Measurements from ENCODE around the gene TMEM178B.

Gene TMEM178B

DNA sequence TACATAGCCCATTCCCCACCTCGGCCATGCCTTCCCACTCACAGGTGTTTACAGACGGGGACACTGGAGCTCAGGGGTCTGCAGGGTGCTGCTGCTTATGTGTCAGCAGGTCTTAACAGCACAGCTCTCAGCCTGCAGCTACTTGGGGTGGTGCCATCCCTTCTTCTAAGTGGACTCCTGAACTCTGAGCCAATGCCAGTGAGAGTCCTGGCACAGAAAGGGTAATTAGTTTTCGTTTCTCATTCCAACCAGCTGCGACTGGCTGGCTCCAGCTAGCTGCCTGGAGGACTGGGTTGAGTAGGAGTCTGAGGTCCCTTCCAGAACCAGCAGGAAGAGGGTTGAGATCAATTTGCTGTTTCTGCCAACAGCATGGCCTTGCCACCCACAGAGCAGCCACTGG is 389.1 kb downstream of the TMEM178B start:
- no peak for TF ChIP-seq CTCF (IDR thresholded peaks at IDR 0.05; ENCODE audit: control extremely low read depth, extremely low read depth, low read depth, missing control alignments)
- ChIA-PET CTCF (interaction anchor here (1.2 to 1.6 kb wide), 3 partner anchors 13 to 26 kb away, joined by 3 read pairs; no protein-coding TSS in a partner anchor), POLR2A (no interaction called here)
- no peak for DNase-seq (ENCODE audit: extremely low spot score)

DNA sequence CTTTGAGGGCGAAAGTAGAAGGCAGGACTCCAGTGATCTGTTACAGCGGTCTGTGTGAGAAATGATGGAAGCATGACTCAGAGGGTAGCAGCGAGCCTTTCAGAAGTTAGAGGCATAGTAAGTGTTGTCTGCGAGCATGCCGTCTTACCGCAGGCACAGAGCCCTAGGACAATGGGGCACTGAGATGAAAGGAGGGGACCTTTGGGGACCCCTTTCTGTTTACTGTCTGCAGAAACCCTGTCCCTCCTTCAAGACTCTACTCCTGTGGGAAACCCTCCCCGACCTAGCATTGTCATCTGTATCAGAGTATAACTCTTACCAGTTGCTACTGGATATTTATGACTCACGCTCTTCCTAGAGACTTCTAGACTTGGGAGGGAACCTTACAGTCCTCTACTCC is 390.1 kb downstream of the TMEM178B start:
- DNase-seq (ENCODE audit: extremely low spot score): no peak
- TF ChIP-seq CTCF (IDR thresholded peaks at IDR 0.05; ENCODE audit: control extremely low read depth, extremely low read depth, low read depth, missing control alignments): no peak
- ChIA-PET CTCF (interaction anchor here (0.8 to 1.6 kb wide), 3 partner anchors 14 to 38 kb away, joined by 3 read pairs; no protein-coding TSS in a partner anchor), POLR2A (no interaction called here)

DNA sequence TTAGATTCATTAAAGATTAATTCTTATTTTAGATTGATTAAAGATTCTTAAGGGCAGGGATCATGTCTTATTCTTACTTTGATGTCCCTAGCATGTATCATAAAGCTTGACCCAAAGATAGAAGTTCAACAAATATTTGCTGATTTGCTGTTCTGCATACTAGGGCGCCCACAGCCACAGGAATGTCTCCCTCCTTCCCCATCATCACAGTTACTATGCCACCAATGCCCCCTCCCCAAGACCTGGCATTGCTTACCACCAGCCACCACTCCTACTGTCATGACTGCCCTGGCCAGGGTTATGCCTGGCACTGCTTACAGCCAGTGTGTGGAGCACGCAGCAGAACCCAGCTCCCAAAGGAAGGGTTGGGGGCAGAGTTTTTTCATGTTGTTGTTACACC is 390.7 kb downstream of the TMEM178B start:
- no peak for TF ChIP-seq CTCF (IDR thresholded peaks at IDR 0.05; ENCODE audit: control extremely low read depth, extremely low read depth, low read depth, missing control alignments)
- DNase-seq (ENCODE audit: extremely low spot score): no peak
- ChIA-PET POLR2A (no interaction called here), CTCF (interaction anchor here (0.8 to 1.6 kb wide), 2 partner anchors 15 to 38 kb away, joined by 3 read pairs; no protein-coding TSS in a partner anchor)

- CTCF ChIA-PET: interaction anchor here (1.0 to 1.5 kb wide), 3 partner anchors 11 to 17 kb away, joined by 3 to 4 read pairs (median 3); no protein-coding TSS in a partner anchor
- TF ChIP-seq CTCF (IDR thresholded peaks at IDR 0.05; ENCODE audit: control extremely low read depth, extremely low read depth, low read depth, missing control alignments): no peak
- no peak for DNase-seq (ENCODE audit: extremely low spot score)
These were observed 392.5 kb downstream of the TMEM178B start for GRCh38 chr7:141466151-141466904.

GRCh38 chr7:141468341-141468740 is 394.5 kb downstream of the TMEM178B start:
- DNase-seq (ENCODE audit: extremely low spot score): no peak
- no peak for TF ChIP-seq CTCF (IDR thresholded peaks at IDR 0.05; ENCODE audit: control extremely low read depth, extremely low read depth, low read depth, missing control alignments)
- CTCF ChIA-PET: interaction anchor here (0.8 to 1.2 kb wide), 4 partner anchors 11 to 181 kb away, joined by 3 to 4 read pairs (median 3); no protein-coding TSS in a partner anchor
- POLR2A ChIA-PET: no interaction called here

More at GRCh38 chr7:141466151-141466904, 392.5 kb downstream of the TMEM178B start:
- POLR2A ChIA-PET: no interaction called here

DNA sequence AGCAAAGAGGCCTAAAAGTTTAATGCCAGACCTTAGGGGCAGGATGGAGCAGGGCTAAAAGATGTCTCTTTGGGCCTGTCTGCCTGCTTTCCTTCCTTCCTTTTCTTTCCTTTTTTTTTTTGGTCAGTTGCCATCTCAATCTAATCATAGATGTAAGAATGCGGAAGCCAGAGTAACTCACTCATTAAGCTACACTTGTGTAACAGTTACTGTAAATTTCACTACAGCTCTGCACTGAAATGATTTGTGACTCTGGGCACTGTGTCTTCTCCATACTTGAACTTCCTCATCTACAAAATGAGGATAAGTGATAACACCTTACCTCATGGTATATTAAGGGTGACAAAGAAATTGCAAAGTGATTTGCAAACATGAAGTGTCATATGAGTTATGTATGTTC is 401.8 kb downstream of the TMEM178B start:
- ChIA-PET CTCF (no interaction called here), POLR2A (no interaction called here)
- no peak for TF ChIP-seq CTCF (IDR thresholded peaks at IDR 0.05; ENCODE audit: control extremely low read depth, extremely low read depth, low read depth, missing control alignments)
- no peak for DNase-seq (ENCODE audit: extremely low spot score)
